Breast epithelium (tissue), 3 donors: Measurements from ENCODE around the gene PTPRN2.

ENCODE experiments used
- CTCF ChIP-seq, 3 donors: fragments of 450-650 bp; IDR thresholded peaks; one replicate each; pipeline ENCODE4 v1.5.1; 2016 to 2017; ENCODE audit warnings: antibody characterized with exemption in 3 of 3, mild to moderate bottlenecking in 3 of 3, moderate library complexity in 3 of 3
- POLR2A ChIP-seq: fragments of 450-650 bp; IDR thresholded peaks from one replicate; pipeline ENCODE4 v1.6.1; 2016; ENCODE audit warnings: antibody characterized with exemption, mild to moderate bottlenecking, moderate library complexity
- POLR2AphosphoS5 ChIP-seq, 3 donors: sonication (generic); formaldehyde crosslinking; IDR thresholded peaks; one replicate each; pipeline ENCODE4 v1.6.1; 2017; ENCODE audit warnings: antibody characterized with exemption in 3 of 3

- TF ChIP-seq CTCF (IDR thresholded peaks at IDR 0.05), result no peak
- no peak for TF ChIP-seq POLR2AphosphoS5 (IDR thresholded peaks at IDR 0.05)
- TF ChIP-seq POLR2A, result no peak
These were observed 786.5 kb downstream of the PTPRN2 start for GRCh38 chr7:157801113-157801512.
